ENCODE measurements around the gene SIVA1. TPM values are rescaled to one million over a fixed set of nuclear protein-coding genes. Genes with fewer than 3 reads are reported as not detected.

Gene SIVA1
- total RNA-seq, 4 donors from 2014 or later = 228 to 357 (median 264) TPM

- Histone ChIP-seq H3K4me1 (no peaks in the 10 kb centered on the region), H3K36me3 (peaks cover 0 to 19% of the 10 kb centered on the region in 2 donors), H3K27me3 (no peaks in the 10 kb centered on the region), H3K4me3 (no peak overlapping the region), H3K27ac (no peak overlapping the region), H3K9me3 (no peaks in the 10 kb centered on the region)
- intact Hi-C loops (cut with DNase I; ENCODE audit: low total_unique reads) = no loop called here
- ATAC-seq = no peak
- in situ Hi-C loops (cut with MboI; ENCODE audit: low sequenced_read_pairs in 4 of 4) = loop anchor here in 3 of 4 donors (5.0 kb wide), 1 partner anchor 55 kb away; no protein-coding TSS in a partner anchor
- DNase-seq = no peak
- no peak for TF ChIP-seq POLR2A (IDR thresholded peaks at IDR 0.05)
- no peak for TF ChIP-seq CTCF (IDR thresholded peaks at IDR 0.05 in 4 of 5, conservative IDR thresholded peaks at IDR 0.05 in 1 of 5)
Measured at GRCh38 chr14:104767634-104767918, 14.6 kb downstream of the SIVA1 start.

DNA sequence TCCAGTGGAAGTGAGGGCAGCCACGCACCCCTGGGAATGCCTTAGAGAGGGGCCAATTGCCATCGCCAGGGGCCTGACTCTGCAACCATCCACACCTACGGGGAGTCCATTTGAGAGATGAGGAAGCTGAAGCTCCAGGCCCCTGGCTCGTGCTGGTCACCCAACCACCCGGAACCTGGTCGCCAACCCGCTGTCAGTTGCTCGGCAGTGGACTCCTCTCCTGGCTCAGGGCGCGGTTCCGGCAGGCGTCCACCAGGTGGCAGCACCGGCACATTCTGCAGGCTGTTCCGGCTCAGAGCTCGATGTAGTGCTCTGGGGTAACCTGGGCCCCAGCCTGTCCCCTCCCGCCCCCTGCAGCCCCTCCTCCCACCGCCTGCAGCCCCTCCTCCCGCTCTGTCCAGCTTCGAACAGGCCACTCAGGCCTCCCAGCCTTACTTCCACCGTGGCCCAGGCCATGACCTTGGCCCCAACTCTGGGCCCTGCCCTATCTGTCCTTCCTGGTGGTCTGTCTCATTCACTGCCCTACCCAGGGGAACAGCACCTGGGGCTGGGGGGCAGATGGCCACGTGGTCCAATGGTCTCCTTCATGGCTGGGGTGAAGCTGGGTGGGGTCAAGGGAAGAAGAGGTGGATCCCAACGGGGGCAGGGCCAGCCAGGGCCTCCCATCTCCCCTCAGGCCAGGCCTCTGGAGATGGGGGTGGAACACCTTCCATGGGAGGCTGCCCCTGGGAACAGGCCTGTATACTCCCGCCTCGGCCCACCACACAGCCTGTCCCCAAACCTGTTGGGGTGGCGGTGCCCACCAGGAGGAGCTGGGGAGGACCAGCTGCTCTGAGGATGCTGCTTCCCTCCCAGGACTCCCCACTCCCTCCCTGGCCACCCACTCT is 15.7 kb downstream of the SIVA1 start:
- TF ChIP-seq CTCF (IDR thresholded peaks at IDR 0.05 in 4 of 5, conservative IDR thresholded peaks at IDR 0.05 in 1 of 5) (peak; percentile 73 to 98 (median 92)), POLR2A (IDR thresholded peaks at IDR 0.05) (no peak)
- DNase-seq = peak; percentile 71 to 84
- Histone ChIP-seq H3K36me3 (peaks cover 0 to 30% of the 10 kb centered on the region in 2 donors), H3K4me1 (no peaks in the 10 kb centered on the region), H3K4me3 (no peak overlapping the region), H3K27ac (peak overlapping the region in 2 of 4 donors; percentile 36 to 37), H3K27me3 (no peaks in the 10 kb centered on the region), H3K9me3 (no peaks in the 10 kb centered on the region)
- intact Hi-C loops (cut with DNase I; ENCODE audit: low total_unique reads) (loop anchor here (1.0 kb wide), 2 partner anchors 26 to 58 kb away; no protein-coding TSS in a partner anchor), in situ Hi-C loops (cut with MboI; ENCODE audit: low sequenced_read_pairs in 4 of 4) (loop anchor here in 3 of 4 donors (5.0 kb wide), 1 partner anchor 54 kb away; no protein-coding TSS in a partner anchor)
- ATAC-seq = peak; percentile 91 to 94

DNA sequence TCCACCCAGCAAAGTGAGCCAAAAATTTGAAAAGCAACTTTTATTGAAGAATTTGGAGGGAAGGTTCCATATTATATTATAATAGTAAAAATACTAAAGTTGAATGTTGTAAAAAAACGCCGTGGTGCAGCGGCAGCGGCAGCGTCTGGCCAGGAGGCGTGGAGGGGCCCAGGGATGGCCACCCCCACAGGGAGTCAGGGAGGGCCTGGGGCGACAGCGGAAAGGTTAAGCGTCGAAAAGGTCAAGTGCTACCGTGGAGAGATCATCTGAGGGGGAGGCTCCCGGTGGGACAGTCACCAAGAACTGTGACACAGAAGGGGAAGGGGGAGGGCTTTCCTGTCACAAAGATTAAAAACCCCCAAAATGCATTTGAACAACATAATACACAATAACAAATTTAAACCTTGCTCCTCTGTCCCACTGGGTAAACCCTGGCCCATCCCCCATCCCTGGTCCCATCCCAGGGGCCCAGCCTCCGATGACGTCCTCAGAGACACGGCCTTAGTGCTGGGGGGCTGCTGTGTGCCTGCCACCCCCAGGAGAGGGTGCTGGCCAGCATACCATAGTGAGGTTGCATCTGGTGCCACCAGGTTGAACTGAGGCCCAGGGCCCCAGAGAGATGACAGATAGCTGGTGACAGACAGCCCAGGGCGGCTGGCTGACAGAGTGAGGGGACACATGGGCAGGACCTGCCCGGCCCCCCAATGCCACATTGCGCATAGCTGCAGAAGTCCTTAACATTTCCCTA is 16.6 kb downstream of the SIVA1 start:
- no peak for TF ChIP-seq POLR2A (IDR thresholded peaks at IDR 0.05)
- no peak for TF ChIP-seq CTCF (IDR thresholded peaks at IDR 0.05 in 4 of 5, conservative IDR thresholded peaks at IDR 0.05 in 1 of 5)
- DNase-seq (no peak), ATAC-seq (no peak)
- in situ Hi-C loops (cut with MboI; ENCODE audit: low sequenced_read_pairs in 4 of 4) = loop anchor here in 3 of 4 donors (5.0 kb wide), 1 partner anchor 53 kb away; no protein-coding TSS in a partner anchor
- H3K4me1 ChIP-seq = no peaks in the 10 kb centered on the region
- H3K27me3 ChIP-seq = no peaks in the 10 kb centered on the region
- H3K9me3 ChIP-seq = no peaks in the 10 kb centered on the region
- intact Hi-C loops (cut with DNase I; ENCODE audit: low total_unique reads) = loop anchor here (1.0 kb wide), 1 partner anchor 25 kb away; no protein-coding TSS in a partner anchor
- peaks cover 0 to 32% of the 10 kb centered on the region in 2 donors for H3K36me3 ChIP-seq
- no peak overlapping the region for H3K27ac ChIP-seq
- no peak overlapping the region for H3K4me3 ChIP-seq

- intact Hi-C loops (cut with DNase I; ENCODE audit: low total_unique reads) (no loop called here), in situ Hi-C loops (cut with MboI; ENCODE audit: low sequenced_read_pairs in 4 of 4) (no loop called here)
- no peaks in the 10 kb centered on the region for H3K9me3 ChIP-seq
- H3K4me1 ChIP-seq = no peaks in the 10 kb centered on the region
- TF ChIP-seq POLR2A (IDR thresholded peaks at IDR 0.05) (no peak), CTCF (IDR thresholded peaks at IDR 0.05 in 4 of 5, conservative IDR thresholded peaks at IDR 0.05 in 1 of 5) (no peak)
- H3K36me3 ChIP-seq = peaks cover 0 to 35% of the 10 kb centered on the region in 2 donors
- H3K27ac ChIP-seq = no peak overlapping the region
- ATAC-seq (no peak), DNase-seq (no peak)
- no peak overlapping the region for H3K4me3 ChIP-seq
- H3K27me3 ChIP-seq = no peaks in the 10 kb centered on the region
Measured at GRCh38 chr14:104770072-104770579, 17.2 kb downstream of the SIVA1 start.
